ENCODE data around the gene ELMO2.

ELMO2 gene, protein sequence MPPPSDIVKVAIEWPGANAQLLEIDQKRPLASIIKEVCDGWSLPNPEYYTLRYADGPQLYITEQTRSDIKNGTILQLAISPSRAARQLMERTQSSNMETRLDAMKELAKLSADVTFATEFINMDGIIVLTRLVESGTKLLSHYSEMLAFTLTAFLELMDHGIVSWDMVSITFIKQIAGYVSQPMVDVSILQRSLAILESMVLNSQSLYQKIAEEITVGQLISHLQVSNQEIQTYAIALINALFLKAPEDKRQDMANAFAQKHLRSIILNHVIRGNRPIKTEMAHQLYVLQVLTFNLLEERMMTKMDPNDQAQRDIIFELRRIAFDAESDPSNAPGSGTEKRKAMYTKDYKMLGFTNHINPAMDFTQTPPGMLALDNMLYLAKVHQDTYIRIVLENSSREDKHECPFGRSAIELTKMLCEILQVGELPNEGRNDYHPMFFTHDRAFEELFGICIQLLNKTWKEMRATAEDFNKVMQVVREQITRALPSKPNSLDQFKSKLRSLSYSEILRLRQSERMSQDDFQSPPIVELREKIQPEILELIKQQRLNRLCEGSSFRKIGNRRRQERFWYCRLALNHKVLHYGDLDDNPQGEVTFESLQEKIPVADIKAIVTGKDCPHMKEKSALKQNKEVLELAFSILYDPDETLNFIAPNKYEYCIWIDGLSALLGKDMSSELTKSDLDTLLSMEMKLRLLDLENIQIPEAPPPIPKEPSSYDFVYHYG

DNA sequence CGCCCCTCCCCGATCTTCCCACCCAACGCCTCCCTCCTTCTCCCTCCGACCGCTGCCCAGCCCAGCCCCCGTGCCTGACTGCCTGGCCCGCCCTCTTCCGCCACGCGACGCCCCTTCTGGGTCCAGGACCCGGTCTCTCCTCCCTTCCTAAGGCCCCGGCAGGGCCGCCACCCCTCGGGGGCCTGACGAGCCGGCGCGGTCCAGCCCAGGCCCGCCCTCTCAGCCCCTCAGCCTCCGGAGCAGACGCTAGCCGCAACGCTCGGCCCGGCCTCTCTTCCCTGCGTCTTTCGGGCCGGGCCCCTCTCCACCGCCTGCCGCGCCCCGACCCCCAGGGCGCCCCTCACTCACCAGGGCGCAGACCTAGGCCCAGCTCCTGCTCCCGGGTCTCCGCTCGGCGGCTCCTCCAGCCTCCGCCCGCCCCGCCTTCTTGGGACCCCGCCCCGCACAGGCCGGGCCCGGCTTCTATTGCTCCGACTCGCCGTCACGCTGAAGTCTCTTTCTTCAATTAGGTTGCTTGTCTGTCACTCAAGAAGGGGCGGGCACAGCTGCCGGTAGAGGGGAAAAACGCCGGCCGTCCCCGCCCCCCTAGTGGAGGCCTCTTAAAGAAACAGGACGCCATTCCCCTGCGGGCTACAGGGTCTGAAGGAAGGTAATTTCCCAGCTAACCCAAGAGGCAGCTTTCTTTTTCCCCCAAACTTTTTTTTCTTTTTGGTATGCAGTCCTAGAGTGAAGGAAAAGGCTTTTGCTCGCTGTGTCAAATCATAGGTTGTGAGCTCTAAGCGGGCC is at the start of gene ELMO2:
TSS of gene ELMO2 (minus strand) at position 416 of the 786 bp plus-strand sequence. CDS start 12,133 bp downstream, outside the sequence.
- DNase-seq (ENCODE audit: low read depth): peak; percentile 94
- in situ Hi-C loops (cut with HindIII; ENCODE audit: low sequenced_read_pairs): no loop called here
- peak within 1 kb of the TSS; percentile 79 for H3K4me3 ChIP-seq (ENCODE audit: low read depth, low read length)
- TF ChIP-seq, protein P1, sequence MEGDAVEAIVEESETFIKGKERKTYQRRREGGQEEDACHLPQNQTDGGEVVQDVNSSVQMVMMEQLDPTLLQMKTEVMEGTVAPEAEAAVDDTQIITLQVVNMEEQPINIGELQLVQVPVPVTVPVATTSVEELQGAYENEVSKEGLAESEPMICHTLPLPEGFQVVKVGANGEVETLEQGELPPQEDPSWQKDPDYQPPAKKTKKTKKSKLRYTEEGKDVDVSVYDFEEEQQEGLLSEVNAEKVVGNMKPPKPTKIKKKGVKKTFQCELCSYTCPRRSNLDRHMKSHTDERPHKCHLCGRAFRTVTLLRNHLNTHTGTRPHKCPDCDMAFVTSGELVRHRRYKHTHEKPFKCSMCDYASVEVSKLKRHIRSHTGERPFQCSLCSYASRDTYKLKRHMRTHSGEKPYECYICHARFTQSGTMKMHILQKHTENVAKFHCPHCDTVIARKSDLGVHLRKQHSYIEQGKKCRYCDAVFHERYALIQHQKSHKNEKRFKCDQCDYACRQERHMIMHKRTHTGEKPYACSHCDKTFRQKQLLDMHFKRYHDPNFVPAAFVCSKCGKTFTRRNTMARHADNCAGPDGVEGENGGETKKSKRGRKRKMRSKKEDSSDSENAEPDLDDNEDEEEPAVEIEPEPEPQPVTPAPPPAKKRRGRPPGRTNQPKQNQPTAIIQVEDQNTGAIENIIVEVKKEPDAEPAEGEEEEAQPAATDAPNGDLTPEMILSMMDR (IDR thresholded peaks at IDR 0.05; ENCODE audit: low read depth, low read length, missing control alignments): no peak

DNA sequence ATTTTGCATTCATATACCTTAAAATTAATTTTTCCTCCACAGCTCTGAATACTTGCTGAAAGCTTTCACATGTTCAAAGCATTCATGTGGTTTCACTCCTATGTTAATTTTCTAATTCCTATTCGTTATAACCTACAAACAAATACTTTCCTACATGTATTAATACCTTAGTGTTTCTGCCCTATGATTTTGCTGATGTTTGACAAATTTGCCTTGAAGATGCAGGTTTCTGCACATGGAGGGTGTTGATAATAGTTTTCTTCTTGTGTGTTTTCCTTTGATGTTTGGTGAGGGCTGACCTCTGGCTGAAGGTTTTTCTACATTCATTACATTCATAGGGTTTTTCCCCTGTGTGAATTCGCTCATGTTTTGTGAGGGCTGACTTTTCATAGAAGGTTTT is 49.3 kb upstream of the ELMO2 start:
- no peak for DNase-seq (ENCODE audit: low read depth)
- no peak overlapping the region for H3K4me3 ChIP-seq (ENCODE audit: low read depth, low read length)
- TF ChIP-seq, protein P1 (IDR thresholded peaks at IDR 0.05; ENCODE audit: low read depth, low read length, missing control alignments): no peak
- in situ Hi-C loops (cut with HindIII; ENCODE audit: low sequenced_read_pairs): no loop called here

DNA sequence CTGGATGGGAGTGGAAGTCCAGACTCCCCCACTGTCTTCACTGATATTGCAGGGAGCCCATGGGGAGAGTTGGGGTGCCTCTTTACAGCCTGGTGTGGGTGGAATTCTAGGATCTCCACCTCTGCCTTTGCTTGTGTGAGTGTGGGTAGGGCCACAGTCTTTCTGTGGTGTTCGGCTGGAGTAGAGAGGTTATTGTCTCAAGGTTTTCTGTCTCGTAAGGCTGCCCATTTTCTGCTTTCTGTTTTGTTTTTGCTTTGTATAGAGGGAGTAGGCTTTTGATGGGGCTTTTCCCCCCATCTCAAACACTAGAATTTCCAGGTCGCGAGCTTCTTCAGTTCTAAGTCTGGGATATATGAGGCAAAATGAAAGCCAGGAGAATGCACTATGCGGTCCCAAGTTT is 40.4 kb upstream of the ELMO2 start:
- no peak for DNase-seq (ENCODE audit: low read depth)
- TF ChIP-seq, protein P1 (IDR thresholded peaks at IDR 0.05; ENCODE audit: low read depth, low read length, missing control alignments): no peak
- in situ Hi-C loops (cut with HindIII; ENCODE audit: low sequenced_read_pairs): no loop called here
- no peak overlapping the region for H3K4me3 ChIP-seq (ENCODE audit: low read depth, low read length)

DNA sequence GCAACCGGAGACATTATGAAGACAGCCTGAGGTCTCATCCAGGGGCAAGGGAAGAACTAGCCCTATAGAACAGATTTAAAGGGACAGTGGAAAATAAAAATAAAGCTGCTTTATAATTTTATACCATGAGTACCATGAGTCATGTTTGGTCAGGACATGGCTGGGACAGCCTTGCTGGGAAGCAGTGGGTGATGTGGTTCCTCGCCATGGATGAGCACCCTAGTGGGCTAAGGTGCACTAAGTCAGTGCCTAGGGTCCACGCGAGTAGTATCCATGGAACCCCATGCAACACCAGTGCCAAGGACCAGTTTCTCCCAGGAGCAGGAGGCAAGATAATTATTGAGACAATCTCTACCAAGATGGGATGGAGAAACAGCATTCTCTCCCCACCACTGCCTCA is 33.4 kb upstream of the ELMO2 start:
- in situ Hi-C loops (cut with HindIII; ENCODE audit: low sequenced_read_pairs): no loop called here
- H3K4me3 ChIP-seq (ENCODE audit: low read depth, low read length): no peak overlapping the region
- TF ChIP-seq, protein P1 (IDR thresholded peaks at IDR 0.05; ENCODE audit: low read depth, low read length, missing control alignments): no peak
- DNase-seq (ENCODE audit: low read depth): no peak

DNA sequence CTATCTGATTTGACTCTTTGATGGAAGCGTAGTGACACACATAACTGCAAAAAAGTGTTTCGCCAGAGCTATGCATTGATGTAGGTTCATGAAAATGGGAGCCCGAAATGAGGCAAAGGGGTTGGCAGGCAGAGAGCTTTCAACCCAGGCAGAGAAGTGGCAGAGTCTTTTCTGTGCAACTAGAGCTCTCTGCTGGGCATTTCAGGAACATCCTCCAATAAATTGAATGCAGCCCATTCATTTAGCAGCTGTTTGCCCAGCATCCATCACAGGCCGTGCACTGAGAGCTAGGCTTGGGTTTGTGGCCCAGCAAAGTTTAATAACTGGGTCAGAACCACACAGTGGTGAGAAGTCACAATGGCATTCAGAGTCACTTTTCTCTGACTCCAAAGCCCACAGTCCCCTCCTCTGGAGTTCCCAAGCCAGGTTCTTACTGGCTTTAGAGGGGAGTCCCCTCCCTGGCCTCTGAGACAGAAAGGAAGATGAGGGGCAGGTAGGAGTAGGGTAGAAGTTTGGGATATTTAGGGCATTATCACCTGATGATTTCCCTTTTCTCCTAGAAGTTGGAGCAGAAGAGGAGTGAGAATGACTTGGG is 31.8 kb upstream of the ELMO2 start:
- no peak overlapping the region for H3K4me3 ChIP-seq (ENCODE audit: low read depth, low read length)
- in situ Hi-C loops (cut with HindIII; ENCODE audit: low sequenced_read_pairs): no loop called here
- TF ChIP-seq, protein P1 (IDR thresholded peaks at IDR 0.05; ENCODE audit: low read depth, low read length, missing control alignments): peak; percentile 32
- DNase-seq (ENCODE audit: low read depth): peak; percentile 4

DNA sequence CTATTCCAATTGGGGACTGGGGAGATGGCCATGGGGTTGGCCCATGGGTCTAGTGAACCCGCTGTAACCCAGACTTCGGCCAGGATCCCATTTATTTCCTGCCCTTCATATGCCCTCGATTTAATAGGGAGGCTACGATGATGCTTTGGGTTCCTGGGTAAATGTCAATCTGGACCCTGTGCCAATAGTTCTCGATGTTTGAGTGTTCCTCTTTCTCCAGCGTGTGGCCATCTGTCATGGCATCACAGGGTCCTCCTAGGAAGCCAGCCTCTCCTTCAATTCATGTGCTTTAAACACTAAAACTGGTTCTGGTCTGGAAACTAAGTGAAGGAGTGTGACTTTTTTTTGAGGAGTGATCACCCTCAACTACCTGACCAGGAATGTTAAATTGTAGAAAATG is 28.7 kb upstream of the ELMO2 start:
- TF ChIP-seq, protein P1 (IDR thresholded peaks at IDR 0.05; ENCODE audit: low read depth, low read length, missing control alignments): no peak
- DNase-seq (ENCODE audit: low read depth): no peak
- H3K4me3 ChIP-seq (ENCODE audit: low read depth, low read length): no peak overlapping the region
- in situ Hi-C loops (cut with HindIII; ENCODE audit: low sequenced_read_pairs): no loop called here

Data from astrocyte of the cerebellum (primary cell).